ENCODE data around the gene LCE7A.

GRCh38 chr1:152870831-152871730, 11.3 kb downstream of the LCE7A start:
- TF ChIP-seq RAD21 (conservative IDR thresholded peaks at IDR 0.05) (peak; percentile 66), EZH2 (IDR thresholded peaks at IDR 0.05; ENCODE audit: borderline replicate concordance, insufficient read depth, low read length, poor library complexity, severe bottlenecking) (no peak), CTCF (IDR thresholded peaks at IDR 0.05; ENCODE audit: poor library complexity, severe bottlenecking) (peak; percentile 60), MXI1 (conservative IDR thresholded peaks at IDR 0.05; ENCODE audit: poor library complexity, severe bottlenecking) (no peak), EP300 (conservative IDR thresholded peaks at IDR 0.05; ENCODE audit: poor library complexity, severe bottlenecking) (no peak), POLR2AphosphoS5 (IDR thresholded peaks at IDR 0.05) (no peak), REST (IDR thresholded peaks at IDR 0.05; ENCODE audit: borderline replicate concordance) (no peak)

Data from neural cell (in vitro differentiated cells).